Liver (tissue), 9 donors: ENCODE measurements around the gene SMIM1. TPM values are rescaled to one million over a fixed set of nuclear protein-coding genes. Genes with fewer than 3 reads are reported as not detected.

ENCODE experiments used
- DNase-seq: peaks from one replicate; pipeline ENCODE4 v3.0.0-alpha.2; 2017; ENCODE audit warnings: low spot score
- H3K27ac ChIP-seq, 2 donors: one replicate each; pipeline ENCODE4 v1.7.0; 2013; ENCODE audit warnings: inconsistent platforms in 2 of 2, low read length in 2 of 2, control low read depth in 1 of 2, low read depth in 1 of 2, mild to moderate bottlenecking in 1 of 2
- H3K27me3 ChIP-seq, 4 donors: one replicate each; pipeline versions ENCODE4 v1.6.1 to v1.7.0; 2013; ENCODE audit warnings: low read length in 3 of 4, inconsistent platforms in 1 of 4, mild to moderate bottlenecking in 1 of 4, moderate library complexity in 1 of 4; ENCODE audit not compliant: control insufficient read depth in 4 of 4, insufficient read depth in 4 of 4
- H3K36me3 ChIP-seq, 4 donors: one replicate each; pipeline versions ENCODE4 v1.6.1 to v1.7.0; 2013; ENCODE audit warnings: low read length in 3 of 4, mild to moderate bottlenecking in 3 of 4, low read depth in 1 of 4, moderate library complexity in 1 of 4; ENCODE audit not compliant: control insufficient read depth in 4 of 4, insufficient read depth in 3 of 4
- H3K4me1 ChIP-seq, 4 donors: one replicate each; pipeline versions ENCODE4 v1.6.1 to v1.7.0; 2013; ENCODE audit warnings: low read length in 3 of 4, mild to moderate bottlenecking in 3 of 4, moderate library complexity in 1 of 4; ENCODE audit not compliant: control insufficient read depth in 4 of 4, insufficient read depth in 4 of 4
- H3K4me3 ChIP-seq, 3 donors: one replicate each; pipeline versions ENCODE4 v1.6.1 to v1.7.0; 2013; ENCODE audit warnings: low read length in 3 of 3, control low read depth in 1 of 3, low read depth in 1 of 3, mild to moderate bottlenecking in 1 of 3
- H3K9ac ChIP-seq, 2 donors: one replicate each; pipeline ENCODE4 v1.7.0; 2013; ENCODE audit warnings: low read length in 2 of 2, mild to moderate bottlenecking in 2 of 2, moderate library complexity in 2 of 2, control low read depth in 1 of 2, low read depth in 1 of 2
- H3K9me3 ChIP-seq, 4 donors: one replicate each; pipeline versions ENCODE4 v1.6.1 to v1.7.0; 2013; ENCODE audit warnings: low read length in 3 of 4; ENCODE audit not compliant: control insufficient read depth in 4 of 4
- ATF3 ChIP-seq: IDR thresholded peaks from 2 replicates; pipeline ENCODE4 v1.6.1; 2016; ENCODE audit warnings: antibody characterized with exemption
- CTCF ChIP-seq: fragments of 150-350 bp; IDR thresholded peaks from 2 replicates; pipeline ENCODE4 v1.5.1; 2017; ENCODE audit warnings: improper control_type of control experiment, low read depth, low read length; ENCODE audit not compliant: missing input control
- EGR1 ChIP-seq, 2 donors: IDR thresholded peaks; 2 replicates each; pipeline ENCODE4 v1.6.1; 2016 to 2018; ENCODE audit warnings: antibody characterized with exemption in 2 of 2, low read depth in 2 of 2
- FOXA1 ChIP-seq: IDR thresholded peaks from 2 replicates; pipeline ENCODE4 v1.6.1; 2016; ENCODE audit warnings: antibody characterized with exemption
- FOXA2 ChIP-seq: IDR thresholded peaks from 2 replicates; pipeline ENCODE4 v1.6.1; 2016; ENCODE audit warnings: antibody characterized with exemption
- GABPA ChIP-seq, 2 donors: IDR thresholded peaks in 1 of 2; conservative IDR thresholded peaks in 1 of 2; 2 replicates each; pipeline ENCODE4 v1.6.1; 2016; ENCODE audit warnings: antibody characterized with exemption in 2 of 2, mild to moderate bottlenecking in 1 of 2, moderate library complexity in 1 of 2
- HNF4A ChIP-seq, 2 donors: conservative IDR thresholded peaks; 2 replicates each; pipeline ENCODE4 v1.6.1; 2016; ENCODE audit warnings: antibody characterized with exemption in 2 of 2, mild to moderate bottlenecking in 2 of 2
- HNF4G ChIP-seq: IDR thresholded peaks from 2 replicates; pipeline ENCODE4 v1.6.1; 2016; ENCODE audit warnings: antibody characterized with exemption
- JUND ChIP-seq, 2 donors: IDR thresholded peaks; 2 replicates each; pipeline ENCODE4 v1.6.1; 2016; ENCODE audit warnings: antibody characterized with exemption in 2 of 2
- NR2F2 ChIP-seq: IDR thresholded peaks from 2 replicates; pipeline ENCODE4 v1.6.1; 2016; ENCODE audit warnings: antibody characterized with exemption
- RAD21 ChIP-seq, 2 donors: IDR thresholded peaks; 2 replicates each; pipeline ENCODE4 v1.6.1; 2016; ENCODE audit warnings: antibody characterized with exemption in 2 of 2, mild to moderate bottlenecking in 2 of 2
- RXRA ChIP-seq, 2 donors: IDR thresholded peaks; 2 replicates each; pipeline ENCODE4 v1.6.1; 2017 to 2018; ENCODE audit warnings: antibody characterized with exemption in 2 of 2, mild to moderate bottlenecking in 1 of 2
- SP1 ChIP-seq: IDR thresholded peaks from 2 replicates; pipeline ENCODE4 v1.6.1; 2018; ENCODE audit warnings: antibody characterized with exemption, mild to moderate bottlenecking
- TAF1 ChIP-seq: conservative IDR thresholded peaks from 2 replicates; pipeline ENCODE4 v1.6.1; 2016; ENCODE audit warnings: antibody characterized with exemption, mild to moderate bottlenecking
- YY1 ChIP-seq: IDR thresholded peaks from 2 replicates; pipeline ENCODE4 v1.6.1; 2016; ENCODE audit warnings: antibody characterized with exemption, mild to moderate bottlenecking
- WGBS: extraction: QIAGEN DNeasy Blood & Tissue Kit; methylation state at CpG from one replicate; pipeline ENCODE4 v1.1.7; 2013; 5-methylcytosine and 5-hydroxymethylcytosine counted together
- polyA plus RNA-seq, 2 donors: library from polyadenylated mRNA; stranded (reverse) in 1 of 2; unstranded in 1 of 2; fragments of 200-250 nt in 1 of 2; fragments of >200 nt in 1 of 2; fragmentation: Nextera tagmentation in 1 of 2; extraction: Ambion mirVana in 1 of 2; gene quantifications; one replicate each; pipeline versions ENCODE4 v1.2.1 to v1.2.3, GENCODE V29; 2013 to 2015
- total RNA-seq, 2 donors: library from RNA; depleted of rRNA; stranded (reverse); fragments of >200 nt; gene quantifications; one replicate each; pipeline ENCODE4 v1.2.3, GENCODE V29; 2014
- TF ChIP-seq, protein P1 (sequence below): IDR thresholded peaks from 2 replicates; pipeline ENCODE4 v1.6.1; 2016; ENCODE audit warnings: antibody characterized with exemption
- TF ChIP-seq, protein P2 (sequence below): IDR thresholded peaks from 2 replicates; pipeline ENCODE4 v1.6.1; 2016; ENCODE audit warnings: antibody characterized with exemption
- TF ChIP-seq, protein P3 (sequence below): IDR thresholded peaks from 2 replicates; pipeline ENCODE4 v1.6.1; 2016; ENCODE audit warnings: antibody characterized with exemption, mild to moderate bottlenecking
- donor health status: healthy.
- donor health status: healthy.
- donor health status: healthy.
- donor health status: healthy.
- donor health status: healthy.

SMIM1 gene
- total and polyA plus RNA-seq, 4 donors: 1.8 to 82.9 (median 10.3) TPM

GRCh38 chr1:3735688-3736087, 36.9 kb upstream of the SMIM1 start:
- no peak overlapping the region for H3K27ac ChIP-seq
- no peaks in the 10 kb centered on the region for H3K9me3 ChIP-seq
- no peaks in the 10 kb centered on the region for H3K27me3 ChIP-seq
- no peak overlapping the region for H3K9ac ChIP-seq
- TF ChIP-seq, protein P1, sequence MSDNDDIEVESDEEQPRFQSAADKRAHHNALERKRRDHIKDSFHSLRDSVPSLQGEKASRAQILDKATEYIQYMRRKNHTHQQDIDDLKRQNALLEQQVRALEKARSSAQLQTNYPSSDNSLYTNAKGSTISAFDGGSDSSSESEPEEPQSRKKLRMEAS: no peak
- no peak for TF ChIP-seq HNF4G
- no peak for TF ChIP-seq GABPA (IDR thresholded peaks at IDR 0.05 in 1 of 2, conservative IDR thresholded peaks at IDR 0.05 in 1 of 2)
- TF ChIP-seq ATF3: no peak
- no peak for TF ChIP-seq SP1
- no peak for TF ChIP-seq FOXA1
- no peak for TF ChIP-seq RAD21 (IDR thresholded peaks at IDR 0.05)
- no peak for TF ChIP-seq TAF1
- TF ChIP-seq, protein P2, sequence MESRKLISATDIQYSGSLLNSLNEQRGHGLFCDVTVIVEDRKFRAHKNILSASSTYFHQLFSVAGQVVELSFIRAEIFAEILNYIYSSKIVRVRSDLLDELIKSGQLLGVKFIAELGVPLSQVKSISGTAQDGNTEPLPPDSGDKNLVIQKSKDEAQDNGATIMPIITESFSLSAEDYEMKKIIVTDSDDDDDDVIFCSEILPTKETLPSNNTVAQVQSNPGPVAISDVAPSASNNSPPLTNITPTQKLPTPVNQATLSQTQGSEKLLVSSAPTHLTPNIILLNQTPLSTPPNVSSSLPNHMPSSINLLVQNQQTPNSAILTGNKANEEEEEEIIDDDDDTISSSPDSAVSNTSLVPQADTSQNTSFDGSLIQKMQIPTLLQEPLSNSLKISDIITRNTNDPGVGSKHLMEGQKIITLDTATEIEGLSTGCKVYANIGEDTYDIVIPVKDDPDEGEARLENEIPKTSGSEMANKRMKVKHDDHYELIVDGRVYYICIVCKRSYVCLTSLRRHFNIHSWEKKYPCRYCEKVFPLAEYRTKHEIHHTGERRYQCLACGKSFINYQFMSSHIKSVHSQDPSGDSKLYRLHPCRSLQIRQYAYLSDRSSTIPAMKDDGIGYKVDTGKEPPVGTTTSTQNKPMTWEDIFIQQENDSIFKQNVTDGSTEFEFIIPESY: no peak
- no peak for TF ChIP-seq NR2F2
- H3K36me3 ChIP-seq: peaks cover 1 to 28% (median 8%) of the 10 kb centered on the region in 4 donors
- no peak for DNase-seq
- peaks cover 3 to 20% (median 16%) of the 10 kb centered on the region in 4 donors for H3K4me1 ChIP-seq
- H3K4me3 ChIP-seq: no peak overlapping the region
- 89% methylated on average over 13 of the region's 13 CpGs for WGBS

GRCh38 chr1:3736131-3736561, 36.4 kb upstream of the SMIM1 start:
- DNase-seq: no peak
- 95% methylated on average over 13 of the region's 13 CpGs for WGBS
- TF ChIP-seq FOXA1 (no peak), FOXA2 (no peak), NR2F2 (no peak), EGR1 (IDR thresholded peaks at IDR 0.05; ENCODE audit: low read depth in 2 of 2) (no peak), HNF4A (conservative IDR thresholded peaks at IDR 0.05) (no peak), TAF1 (no peak), CTCF (no peak), JUND (IDR thresholded peaks at IDR 0.05) (no peak), SP1 (no peak), HNF4G (no peak), YY1 (no peak), RXRA (IDR thresholded peaks at IDR 0.05) (no peak), GABPA (IDR thresholded peaks at IDR 0.05 in 1 of 2, conservative IDR thresholded peaks at IDR 0.05 in 1 of 2) (no peak), ATF3 (no peak), RAD21 (IDR thresholded peaks at IDR 0.05) (no peak)
- TF ChIP-seq, protein P1: no peak
- TF ChIP-seq, protein P2: no peak
- TF ChIP-seq, protein P3, sequence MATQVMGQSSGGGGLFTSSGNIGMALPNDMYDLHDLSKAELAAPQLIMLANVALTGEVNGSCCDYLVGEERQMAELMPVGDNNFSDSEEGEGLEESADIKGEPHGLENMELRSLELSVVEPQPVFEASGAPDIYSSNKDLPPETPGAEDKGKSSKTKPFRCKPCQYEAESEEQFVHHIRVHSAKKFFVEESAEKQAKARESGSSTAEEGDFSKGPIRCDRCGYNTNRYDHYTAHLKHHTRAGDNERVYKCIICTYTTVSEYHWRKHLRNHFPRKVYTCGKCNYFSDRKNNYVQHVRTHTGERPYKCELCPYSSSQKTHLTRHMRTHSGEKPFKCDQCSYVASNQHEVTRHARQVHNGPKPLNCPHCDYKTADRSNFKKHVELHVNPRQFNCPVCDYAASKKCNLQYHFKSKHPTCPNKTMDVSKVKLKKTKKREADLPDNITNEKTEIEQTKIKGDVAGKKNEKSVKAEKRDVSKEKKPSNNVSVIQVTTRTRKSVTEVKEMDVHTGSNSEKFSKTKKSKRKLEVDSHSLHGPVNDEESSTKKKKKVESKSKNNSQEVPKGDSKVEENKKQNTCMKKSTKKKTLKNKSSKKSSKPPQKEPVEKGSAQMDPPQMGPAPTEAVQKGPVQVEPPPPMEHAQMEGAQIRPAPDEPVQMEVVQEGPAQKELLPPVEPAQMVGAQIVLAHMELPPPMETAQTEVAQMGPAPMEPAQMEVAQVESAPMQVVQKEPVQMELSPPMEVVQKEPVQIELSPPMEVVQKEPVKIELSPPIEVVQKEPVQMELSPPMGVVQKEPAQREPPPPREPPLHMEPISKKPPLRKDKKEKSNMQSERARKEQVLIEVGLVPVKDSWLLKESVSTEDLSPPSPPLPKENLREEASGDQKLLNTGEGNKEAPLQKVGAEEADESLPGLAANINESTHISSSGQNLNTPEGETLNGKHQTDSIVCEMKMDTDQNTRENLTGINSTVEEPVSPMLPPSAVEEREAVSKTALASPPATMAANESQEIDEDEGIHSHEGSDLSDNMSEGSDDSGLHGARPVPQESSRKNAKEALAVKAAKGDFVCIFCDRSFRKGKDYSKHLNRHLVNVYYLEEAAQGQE: no peak

More at GRCh38 chr1:3736131-3736561, 36.4 kb upstream of the SMIM1 start:
- Histone ChIP-seq H3K36me3 (peaks cover 1 to 28% (median 8%) of the 10 kb centered on the region in 4 donors), H3K9me3 (no peaks in the 10 kb centered on the region), H3K27me3 (no peaks in the 10 kb centered on the region), H3K9ac (no peak overlapping the region), H3K4me1 (peaks cover 5 to 21% (median 16%) of the 10 kb centered on the region in 4 donors), H3K4me3 (no peak overlapping the region), H3K27ac (no peak overlapping the region)
